Keratinocyte (primary cell): ENCODE data around the gene PRR29. TPM values are rescaled to one million over a fixed set of nuclear protein-coding genes. Genes with fewer than 3 reads are reported as not detected.

Experiments used
- DNase-seq: peaks from one replicate; pipeline ENCODE4 v3.0.0-alpha.2; 2011; ENCODE audit warnings: low read depth, missing footprints, low spot score
- FAIRE-seq: peaks from 2 replicates; lab custom pipeline; 2011; peaks lifted over from hg19 to GRCh38; lab: Jason Lieb, UNC
- H2AFZ ChIP-seq: 2 replicates; pipeline ENCODE4 v1.6.0; 2012; ENCODE audit warnings: low read length, control low read depth, inconsistent platforms; ENCODE audit not compliant: control insufficient read depth
- H3K27ac ChIP-seq: 2 replicates; pipeline ENCODE4 v1.5.1; 2011; ENCODE audit warnings: low read length; ENCODE audit not compliant: control insufficient read depth, insufficient read depth
- H3K27me3 ChIP-seq: 3 replicates; pipeline ENCODE4 v1.6.0; 2011; ENCODE audit warnings: low read length; ENCODE audit not compliant: control insufficient read depth, insufficient read depth; ENCODE audit errors: extremely low read depth
- H3K36me3 ChIP-seq, 2 experiments: 2 replicates in 1 of 2; 3 replicates in 1 of 2; pipeline ENCODE4 v1.5.1; 2011; ENCODE audit warnings: low read length in 2 of 2, mild to moderate bottlenecking in 1 of 2; ENCODE audit not compliant: control insufficient read depth in 2 of 2, insufficient read depth in 2 of 2; ENCODE audit errors: extremely low read depth in 1 of 2
- H3K4me1 ChIP-seq: 3 replicates; pipeline ENCODE4 v1.5.1; 2011; ENCODE audit warnings: low read length; ENCODE audit not compliant: control insufficient read depth, insufficient read depth; ENCODE audit errors: extremely low read depth
- H3K4me2 ChIP-seq: 3 replicates; pipeline ENCODE4 v1.6.0; 2011; ENCODE audit warnings: low read depth, low read length; ENCODE audit not compliant: control insufficient read depth, insufficient read depth; ENCODE audit errors: extremely low read depth
- H3K4me3 ChIP-seq, 3 experiments: fragments of 200-600 bp in 1 of 3; sonication (generic) in 1 of 3; 2 replicates in 2 of 3; 3 replicates in 1 of 3; pipeline ENCODE4 v1.5.1; 2011 to 2016; ENCODE audit warnings: low read length in 3 of 3, mild to moderate bottlenecking in 3 of 3, control low read depth in 2 of 3, inconsistent platforms in 1 of 3, low read depth in 1 of 3, mixed read lengths in 1 of 3, mixed run types in 1 of 3, moderate library complexity in 1 of 3; ENCODE audit not compliant: control insufficient read depth in 2 of 3, insufficient read depth in 2 of 3; ENCODE audit errors: extremely low read depth in 1 of 3
- H3K79me2 ChIP-seq: 2 replicates; pipeline ENCODE4 v1.6.0; 2012; ENCODE audit warnings: low read length; ENCODE audit not compliant: control insufficient read depth, insufficient read depth
- H3K9ac ChIP-seq: 3 replicates; pipeline ENCODE4 v1.6.0; 2011; ENCODE audit warnings: low read length; ENCODE audit not compliant: control insufficient read depth, insufficient read depth; ENCODE audit errors: extremely low read depth
- H3K9me1 ChIP-seq: 3 replicates; pipeline ENCODE4 v1.6.0; 2011; ENCODE audit warnings: low read length; ENCODE audit not compliant: control insufficient read depth, insufficient read depth; ENCODE audit errors: extremely low read depth
- H3K9me3 ChIP-seq: 2 replicates; pipeline ENCODE4 v1.5.1; 2012; ENCODE audit warnings: low read depth, low read length; ENCODE audit not compliant: control insufficient read depth
- H4K20me1 ChIP-seq: 3 replicates; pipeline ENCODE4 v1.6.0; 2011; ENCODE audit warnings: low read length; ENCODE audit not compliant: control insufficient read depth, insufficient read depth; ENCODE audit errors: extremely low read depth
- CTCF ChIP-seq, 3 experiments: IDR thresholded peaks in 1 of 3; conservative IDR thresholded peaks in 1 of 3; optimal IDR thresholded peaks in 1 of 3; 2 replicates in 2 of 3; 3 replicates in 1 of 3; pipeline versions ENCODE3 to v1.5.1; 2011; ENCODE audit warnings: low read length in 3 of 3, mild to moderate bottlenecking in 3 of 3, moderate library complexity in 2 of 3, control low read depth in 1 of 3, inconsistent platforms in 1 of 3; ENCODE audit not compliant: insufficient read depth in 2 of 3; ENCODE audit errors: extremely low read depth in 1 of 3
- EZH2 ChIP-seq: IDR thresholded peaks from one replicate; pipeline ENCODE4 v1.6.1; 2012; ENCODE audit warnings: inconsistent platforms, mild to moderate bottlenecking, low read length, moderate library complexity
- dilution Hi-C: fragments of 300-500 bp; cut with MboI; formaldehyde crosslinking; loops from one replicate; pipeline ENCODE4 v1.7.0; 2020; ENCODE audit warnings: low sequenced_read_pairs; ENCODE audit not compliant: extremely low pct_ligation_motif_present
- polyA plus RNA-seq, 5 experiments: library from polyadenylated mRNA; depleted of rRNA in 3 of 5; stranded (reverse) in 3 of 5; stranded (forward) in 1 of 5; unstranded in 1 of 5; fragments of >200 nt; gene quantifications; 1 replicate in 1 of 5; 2 replicates in 3 of 5; 3 replicates in 1 of 5; pipeline versions ENCODE4 v1.2.1 to v1.2.3, GENCODE V29; 2011 to 2012; ENCODE audit warnings: missing spikeins in 2 of 5, low read depth in 1 of 5, low replicate concordance in 1 of 5

Gene PRR29
- polyA plus RNA-seq, 1 donor (not counting 4 experiments of a cell fraction or from before 2014, with no cell fraction given): 0.01 TPM

- H4K20me1 ChIP-seq: no peaks in the 10 kb centered on the region
- dilution Hi-C loops: no loop called here
- H3K27ac ChIP-seq: no peak overlapping the region
- H3K4me1 ChIP-seq: no peaks in the 10 kb centered on the region
- no peaks in the 10 kb centered on the region for H3K36me3 ChIP-seq
- no peak overlapping the region for H3K9ac ChIP-seq
- H3K9me3 ChIP-seq: no peaks in the 10 kb centered on the region
- FAIRE-seq (no peak), DNase-seq (no peak)
- no peak overlapping the region for H2AFZ ChIP-seq
- no peak overlapping the region for H3K4me3 ChIP-seq
- H3K79me2 ChIP-seq: no peaks in the 10 kb centered on the region
- peaks cover 24% of the 10 kb centered on the region for H3K27me3 ChIP-seq
- no peaks in the 10 kb centered on the region for H3K9me1 ChIP-seq
- no peak overlapping the region for H3K4me2 ChIP-seq
- TF ChIP-seq EZH2 (no peak), CTCF (optimal IDR thresholded peaks at IDR 0.05 in 1 of 3, IDR thresholded peaks at IDR 0.05 in 1 of 3, conservative IDR thresholded peaks at IDR 0.05 in 1 of 3; ENCODE audit: extremely low read depth in 1 of 3, insufficient read depth in 2 of 3, low read length in 3 of 3) (no peak)
These were observed 43.6 kb upstream of the PRR29 start for GRCh38 chr17:63954402-63955063.

GRCh38 chr17:63955232-63955631 lies 42.9 kb upstream of the PRR29 start:
- H3K4me3 ChIP-seq: no peak overlapping the region
- no peak overlapping the region for H3K4me2 ChIP-seq
- H3K9ac ChIP-seq: no peak overlapping the region
- no peaks in the 10 kb centered on the region for H3K9me3 ChIP-seq
- FAIRE-seq (no peak), DNase-seq (no peak)
- no peaks in the 10 kb centered on the region for H3K79me2 ChIP-seq
- dilution Hi-C loops: no loop called here
- H3K36me3 ChIP-seq: no peaks in the 10 kb centered on the region
- H4K20me1 ChIP-seq: no peaks in the 10 kb centered on the region
- no peak overlapping the region for H3K27ac ChIP-seq
- no peak overlapping the region for H2AFZ ChIP-seq
- TF ChIP-seq EZH2: no peak
- TF ChIP-seq CTCF (optimal IDR thresholded peaks at IDR 0.05 in 1 of 3, IDR thresholded peaks at IDR 0.05 in 1 of 3, conservative IDR thresholded peaks at IDR 0.05 in 1 of 3; ENCODE audit: extremely low read depth in 1 of 3, insufficient read depth in 2 of 3, low read length in 3 of 3): no peak
- H3K4me1 ChIP-seq: no peaks in the 10 kb centered on the region
- H3K9me1 ChIP-seq: no peaks in the 10 kb centered on the region
- peaks cover 29% of the 10 kb centered on the region for H3K27me3 ChIP-seq
